Omental fat pad (tissue), 4 donors: Measurements from ENCODE around the gene ANKRD42. TPM values are rescaled to one million over a fixed set of nuclear protein-coding genes. Genes with fewer than 3 reads are reported as not detected.

Experiments
- ATAC-seq: fragments of 150-250 bp; one replicate; pipeline ENCODE4 v1.9.1; 2016; ENCODE audit warnings: mild to moderate bottlenecking, moderate library complexity; ENCODE audit not compliant: low FRiP score
- DNase-seq: peaks from one replicate; pipeline ENCODE4 v3.0.0-alpha.2; 2019; ENCODE audit warnings: low spot score
- total RNA-seq, 4 donors: library from RNA; depleted of rRNA; stranded (reverse); fragments of >200 nt; gene quantifications; one replicate each; pipeline ENCODE4 v1.1.0, GENCODE V29; 2016
- TF ChIP-seq, protein P1 (sequence below), 3 donors: fragments of 450-650 bp; IDR thresholded peaks; one replicate each; pipeline ENCODE4 v1.5.1; 2016 to 2017; ENCODE audit warnings: antibody characterized with exemption in 3 of 3, mild to moderate bottlenecking in 3 of 3, moderate library complexity in 2 of 3

The ANKRD42 gene
- total RNA-seq, 4 donors from 2014 or later: 9.0 to 13.4 (median 11.6) TPM

DNA sequence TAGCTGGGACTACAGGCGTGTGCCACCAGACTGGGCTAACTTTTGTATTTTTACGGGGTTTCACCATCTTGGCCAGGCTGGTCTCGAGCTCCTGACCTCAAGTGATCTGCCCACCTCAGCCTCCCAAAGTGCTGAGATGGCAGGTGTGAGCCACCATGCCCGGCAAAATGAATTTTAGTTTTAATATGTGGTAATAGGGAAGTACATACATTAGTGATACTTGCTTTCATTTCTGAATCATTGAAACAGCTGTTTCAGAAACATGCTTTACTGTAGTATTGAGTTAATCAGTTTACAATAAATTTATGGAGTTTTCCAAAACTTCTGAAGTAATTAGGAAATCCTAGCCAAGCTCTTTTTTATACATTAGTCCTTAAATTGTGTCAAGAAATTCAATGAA is 21.0 kb upstream of the ANKRD42 start:
- ATAC-seq (no peak), DNase-seq (no peak)
- TF ChIP-seq, protein P1, sequence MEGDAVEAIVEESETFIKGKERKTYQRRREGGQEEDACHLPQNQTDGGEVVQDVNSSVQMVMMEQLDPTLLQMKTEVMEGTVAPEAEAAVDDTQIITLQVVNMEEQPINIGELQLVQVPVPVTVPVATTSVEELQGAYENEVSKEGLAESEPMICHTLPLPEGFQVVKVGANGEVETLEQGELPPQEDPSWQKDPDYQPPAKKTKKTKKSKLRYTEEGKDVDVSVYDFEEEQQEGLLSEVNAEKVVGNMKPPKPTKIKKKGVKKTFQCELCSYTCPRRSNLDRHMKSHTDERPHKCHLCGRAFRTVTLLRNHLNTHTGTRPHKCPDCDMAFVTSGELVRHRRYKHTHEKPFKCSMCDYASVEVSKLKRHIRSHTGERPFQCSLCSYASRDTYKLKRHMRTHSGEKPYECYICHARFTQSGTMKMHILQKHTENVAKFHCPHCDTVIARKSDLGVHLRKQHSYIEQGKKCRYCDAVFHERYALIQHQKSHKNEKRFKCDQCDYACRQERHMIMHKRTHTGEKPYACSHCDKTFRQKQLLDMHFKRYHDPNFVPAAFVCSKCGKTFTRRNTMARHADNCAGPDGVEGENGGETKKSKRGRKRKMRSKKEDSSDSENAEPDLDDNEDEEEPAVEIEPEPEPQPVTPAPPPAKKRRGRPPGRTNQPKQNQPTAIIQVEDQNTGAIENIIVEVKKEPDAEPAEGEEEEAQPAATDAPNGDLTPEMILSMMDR (IDR thresholded peaks at IDR 0.05): no peak

- TF ChIP-seq, protein P1 (IDR thresholded peaks at IDR 0.05): no peak
- DNase-seq: no peak
- ATAC-seq: no peak
Observed at GRCh38 chr11:83174008-83174407, 19.5 kb upstream of the ANKRD42 start.

DNA sequence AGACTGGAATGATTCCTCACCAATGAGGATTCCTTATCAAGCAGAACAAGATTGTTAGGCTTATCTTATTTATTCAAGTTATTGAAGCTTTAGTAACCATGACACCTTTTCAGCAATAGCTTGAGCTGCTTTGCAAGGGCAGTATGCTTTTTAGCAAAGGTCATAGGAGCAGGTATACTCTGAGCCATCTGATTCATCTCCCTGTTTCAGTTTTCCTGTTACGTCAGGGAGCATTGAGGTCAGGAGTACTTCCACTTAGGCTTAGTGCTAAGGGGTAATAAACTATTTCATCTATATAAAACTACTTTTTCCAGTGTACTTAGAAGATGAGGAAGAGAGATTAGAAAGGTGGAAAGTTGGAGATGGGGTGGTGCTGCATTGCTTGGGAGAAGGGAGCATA is 17.7 kb upstream of the ANKRD42 start:
- no peak for ATAC-seq

GRCh38 chr11:83181815-83182214 is 11.7 kb upstream of the ANKRD42 start:
- no peak for ATAC-seq
- TF ChIP-seq, protein P1 (IDR thresholded peaks at IDR 0.05): no peak
- no peak for DNase-seq

More for the DNA sequence above, 17.7 kb upstream of the ANKRD42 start:
- TF ChIP-seq, protein P1 (IDR thresholded peaks at IDR 0.05): no peak
- DNase-seq: no peak

DNA sequence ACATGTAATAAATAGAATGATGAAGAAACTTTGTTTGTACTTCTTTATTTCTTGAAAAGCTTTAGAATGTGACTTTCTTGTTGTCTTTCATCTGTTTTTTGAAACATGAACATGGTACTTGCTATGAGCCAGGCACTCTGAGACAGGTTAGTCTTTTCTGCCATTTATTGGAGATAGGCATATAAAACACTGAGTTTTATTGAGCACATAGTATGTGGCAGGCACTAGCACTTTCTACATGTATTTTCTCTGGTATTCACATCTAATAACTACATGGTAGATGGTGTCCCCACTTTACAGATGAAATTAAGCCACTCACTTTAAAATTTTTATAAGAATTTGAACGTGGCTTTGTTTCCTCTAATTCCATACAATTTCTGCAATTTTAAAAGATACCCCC is 7.7 kb upstream of the ANKRD42 start:
- ATAC-seq (no peak), DNase-seq (no peak)
- TF ChIP-seq, protein P1 (IDR thresholded peaks at IDR 0.05): no peak

DNA sequence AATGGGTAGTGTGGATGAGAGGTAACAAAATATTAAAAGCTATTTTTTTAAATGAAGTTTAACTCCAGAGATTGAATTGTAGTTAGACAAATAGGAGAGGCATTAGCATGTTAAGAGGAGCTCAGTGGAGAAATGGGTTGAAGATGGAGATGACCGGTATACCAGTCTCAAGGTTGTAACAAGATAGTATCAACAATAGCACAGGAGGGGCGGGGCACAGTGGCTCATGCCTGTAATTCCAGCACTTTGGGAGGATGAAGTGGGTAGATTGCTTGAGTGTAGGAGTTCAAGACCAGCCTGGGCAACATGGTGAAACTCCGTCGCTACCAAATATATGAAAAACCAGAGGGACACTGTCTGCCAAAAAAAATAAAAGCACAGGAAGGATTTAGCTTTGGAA is 6.0 kb upstream of the ANKRD42 start:
- DNase-seq (no peak), ATAC-seq (no peak)
- TF ChIP-seq, protein P1 (IDR thresholded peaks at IDR 0.05): no peak

DNA sequence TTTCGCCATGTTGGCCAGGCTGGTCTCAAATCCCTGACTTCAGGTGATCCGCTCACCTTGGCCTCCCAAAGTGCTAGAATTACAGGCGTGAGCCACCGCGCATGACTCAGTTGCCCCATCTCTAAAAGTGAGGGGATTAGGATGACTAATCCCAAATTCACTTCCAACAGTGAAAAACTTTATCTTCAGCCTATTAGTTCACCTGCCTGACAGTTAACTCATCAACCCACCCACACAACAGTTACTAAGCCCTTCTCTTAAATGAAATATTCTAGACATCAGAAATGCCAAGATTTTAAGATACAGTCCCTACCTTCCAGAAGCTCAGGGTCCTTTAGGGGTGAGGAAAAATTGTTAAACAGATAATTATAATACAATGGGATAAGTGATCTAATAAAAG is 2.0 kb upstream of the ANKRD42 start:
- no peak for ATAC-seq
- TF ChIP-seq, protein P1 (IDR thresholded peaks at IDR 0.05): no peak
- DNase-seq: no peak
